ENCODE measurements around the gene OTUB1.

Gene OTUB1

DNA sequence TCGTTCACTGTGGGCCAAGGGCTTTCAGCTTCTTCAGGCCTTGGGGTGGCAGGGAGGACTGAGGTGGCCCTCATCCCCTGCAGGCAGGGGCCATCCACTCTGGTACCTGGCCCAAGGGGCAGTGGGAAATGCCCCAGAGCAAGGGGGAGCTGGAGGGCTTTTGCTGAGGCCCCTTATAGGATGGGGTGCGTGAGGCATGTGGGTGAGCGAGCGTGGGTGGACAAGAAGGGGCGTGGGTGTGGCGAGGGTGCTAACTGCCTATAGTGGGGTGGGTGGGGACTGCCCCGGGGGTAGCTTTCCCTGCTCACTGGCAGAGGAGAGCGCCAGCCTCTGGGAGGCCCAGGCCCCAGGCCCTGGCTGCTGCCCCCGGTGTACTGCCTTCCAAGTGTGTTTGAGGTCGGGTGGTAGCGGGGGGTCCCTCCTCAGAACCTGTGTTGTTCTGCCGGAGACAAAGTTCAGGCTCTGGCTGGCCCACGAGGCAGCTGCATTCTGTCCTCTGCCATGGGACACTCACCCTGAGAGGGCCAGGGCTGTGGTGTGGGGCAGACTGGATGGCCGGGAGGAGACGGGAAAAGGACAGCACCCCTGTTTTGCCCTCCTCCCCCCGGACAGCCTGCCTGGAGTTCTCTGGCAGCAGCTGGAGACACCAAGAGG, 52.9 kb downstream of the OTUB1 start:
- no peak overlapping the region for H2BK15ac ChIP-seq (ENCODE audit: low read depth, poor library complexity, severe bottlenecking)
- no peak overlapping the region for H3K4me3 ChIP-seq (ENCODE audit: insufficient read depth in 1 of 2, low read depth in 1 of 2, low read length in 2 of 2)
- H4K8ac ChIP-seq (ENCODE audit: low read length): no peak overlapping the region
- H4K91ac ChIP-seq (ENCODE audit: low read length): no peak overlapping the region
- no peak overlapping the region for H3K27ac ChIP-seq (ENCODE audit: low read length, poor library complexity, severe bottlenecking)
- no peak overlapping the region for H2BK5ac ChIP-seq (ENCODE audit: low read depth, low read length, poor library complexity, severe bottlenecking)
- peaks cover 31 to 61% of the 10 kb centered on the region in 2 experiments for H3K27me3 ChIP-seq (ENCODE audit: control insufficient read depth in 1 of 2, insufficient read depth in 1 of 2, low read length in 2 of 2)
- no peak overlapping the region for H2BK12ac ChIP-seq (ENCODE audit: low read length in 2 of 2)
- H3K4me1 ChIP-seq (ENCODE audit: control insufficient read depth, insufficient read depth, low read depth, low read length): peaks cover 18% of the 10 kb centered on the region
- H2AFZ ChIP-seq (ENCODE audit: low read depth, low read length): no peak overlapping the region
- H3K79me1 ChIP-seq (replicated peaks; ENCODE audit: low read length, poor library complexity, severe bottlenecking): no peaks in the 10 kb centered on the region
- no peak for DNase-seq
- no peak overlapping the region for H3K4me2 ChIP-seq (ENCODE audit: low read length, poor library complexity, severe bottlenecking)
- no peak overlapping the region for H3K4ac ChIP-seq (ENCODE audit: low read depth in 1 of 2, low read length in 2 of 2)
- H3K14ac ChIP-seq (ENCODE audit: low read length in 2 of 2): no peak overlapping the region
- H3K9ac ChIP-seq (ENCODE audit: low read length): no peak overlapping the region
- no peak overlapping the region for H2BK120ac ChIP-seq (ENCODE audit: low read depth, low read length)
- no peak overlapping the region for H3K18ac ChIP-seq (ENCODE audit: low read depth in 1 of 2, low read length in 2 of 2)
- no peaks in the 10 kb centered on the region for H3K36me3 ChIP-seq (ENCODE audit: control insufficient read depth in 1 of 2, insufficient read depth in 2 of 2, low read depth in 1 of 2, low read length in 2 of 2)
- 84% methylated on average over 16 of the region's 16 CpGs for WGBS
- H2AK5ac ChIP-seq (ENCODE audit: low read length, severe bottlenecking): no peak overlapping the region
- no peaks in the 10 kb centered on the region for H3K9me3 ChIP-seq (ENCODE audit: control insufficient read depth, low read length)
- no peak overlapping the region for H3K23ac ChIP-seq (ENCODE audit: low read length in 2 of 2)

DNA sequence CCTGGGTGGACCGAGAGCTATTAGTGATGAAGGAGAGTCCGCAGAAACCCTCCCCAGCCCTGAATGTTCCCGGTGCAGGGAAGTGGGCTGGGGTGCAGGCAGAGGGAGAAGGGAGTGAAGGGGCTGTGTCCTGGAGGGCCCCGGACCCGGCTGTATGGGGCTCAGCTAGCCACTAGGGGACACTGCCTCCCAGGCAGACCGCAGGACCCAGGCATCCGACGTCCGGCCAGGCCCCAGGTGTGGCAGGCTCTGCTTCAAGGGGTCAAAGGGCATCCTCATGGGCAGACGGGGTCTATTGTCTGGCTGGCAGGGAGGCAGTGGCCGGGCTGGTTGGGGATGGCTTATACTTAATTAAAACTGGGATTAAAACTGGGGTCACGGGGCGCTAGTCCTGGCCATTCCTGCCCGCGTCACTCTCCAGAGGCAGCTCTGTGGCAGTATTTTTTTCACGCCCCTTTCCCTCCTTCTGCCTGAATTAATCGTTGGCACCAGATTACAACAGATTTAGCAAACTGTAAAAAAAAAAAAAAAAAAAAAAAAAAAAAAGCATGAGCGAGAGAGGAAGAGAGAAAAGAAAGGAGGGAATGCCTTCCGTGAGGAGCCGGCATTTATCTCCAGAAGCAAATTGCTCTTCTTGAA, 54.6 kb downstream of the OTUB1 start:
- no peak overlapping the region for H2AFZ ChIP-seq (ENCODE audit: low read depth, low read length)
- H3K36me3 ChIP-seq (ENCODE audit: control insufficient read depth in 1 of 2, insufficient read depth in 2 of 2, low read depth in 1 of 2, low read length in 2 of 2): no peaks in the 10 kb centered on the region
- no peak overlapping the region for H4K8ac ChIP-seq (ENCODE audit: low read length)
- H3K27ac ChIP-seq (ENCODE audit: low read length, poor library complexity, severe bottlenecking): no peak overlapping the region
- no peak overlapping the region for H2AK5ac ChIP-seq (ENCODE audit: low read length, severe bottlenecking)
- no peak overlapping the region for H4K91ac ChIP-seq (ENCODE audit: low read length)
- H2BK120ac ChIP-seq (ENCODE audit: low read depth, low read length): no peak overlapping the region
- H3K27me3 ChIP-seq (ENCODE audit: control insufficient read depth in 1 of 2, insufficient read depth in 1 of 2, low read length in 2 of 2): peaks cover 23 to 52% of the 10 kb centered on the region in 2 experiments
- DNase-seq: no peak
- no peak overlapping the region for H3K18ac ChIP-seq (ENCODE audit: low read depth in 1 of 2, low read length in 2 of 2)
- H2BK15ac ChIP-seq (ENCODE audit: low read depth, poor library complexity, severe bottlenecking): no peak overlapping the region
- H3K4me1 ChIP-seq (ENCODE audit: control insufficient read depth, insufficient read depth, low read depth, low read length): peaks cover 14% of the 10 kb centered on the region
- no peak overlapping the region for H2BK12ac ChIP-seq (ENCODE audit: low read length in 2 of 2)
- no peak overlapping the region for H3K23ac ChIP-seq (ENCODE audit: low read length in 2 of 2)
- H3K79me1 ChIP-seq (replicated peaks; ENCODE audit: low read length, poor library complexity, severe bottlenecking): no peaks in the 10 kb centered on the region
- H3K4me2 ChIP-seq (ENCODE audit: low read length, poor library complexity, severe bottlenecking): no peak overlapping the region
- no peaks in the 10 kb centered on the region for H3K9me3 ChIP-seq (ENCODE audit: control insufficient read depth, low read length)
- H3K4me3 ChIP-seq (ENCODE audit: insufficient read depth in 1 of 2, low read depth in 1 of 2, low read length in 2 of 2): no peak overlapping the region
- H3K4ac ChIP-seq (ENCODE audit: low read depth in 1 of 2, low read length in 2 of 2): no peak overlapping the region
- 61% methylated on average over 15 of the region's 20 CpGs for WGBS
- no peak overlapping the region for H3K14ac ChIP-seq (ENCODE audit: low read length in 2 of 2)
- H2BK5ac ChIP-seq (ENCODE audit: low read depth, low read length, poor library complexity, severe bottlenecking): no peak overlapping the region
- H3K9ac ChIP-seq (ENCODE audit: low read length): no peak overlapping the region

DNA sequence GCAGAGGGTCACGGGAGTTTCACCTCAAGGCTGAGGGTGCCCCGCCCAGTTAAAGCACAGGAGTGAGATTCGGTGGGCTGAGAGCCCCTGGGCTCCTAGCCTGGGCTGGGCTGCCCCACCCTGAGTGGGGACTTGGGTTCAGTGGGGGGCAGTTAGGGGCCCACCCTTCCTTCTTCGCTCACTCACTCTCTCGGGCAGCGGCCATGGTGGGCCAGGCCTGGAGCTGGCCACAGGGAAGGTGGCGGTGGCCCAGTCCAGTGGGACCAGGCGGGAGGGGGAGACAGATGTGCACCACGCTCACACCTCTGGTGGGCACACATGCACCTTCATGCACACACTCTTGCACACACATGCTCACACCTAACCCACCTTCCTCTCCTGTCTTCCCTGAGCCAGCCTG, 55.6 kb downstream of the OTUB1 start:
- 92% methylated on average over 9 of the region's 9 CpGs for WGBS
- Histone ChIP-seq H2BK12ac (ENCODE audit: low read length in 2 of 2) (no peak overlapping the region), H3K18ac (ENCODE audit: low read depth in 1 of 2, low read length in 2 of 2) (no peak overlapping the region), H3K27ac (ENCODE audit: low read length, poor library complexity, severe bottlenecking) (no peak overlapping the region), H3K9me3 (ENCODE audit: control insufficient read depth, low read length) (no peaks in the 10 kb centered on the region), H3K27me3 (ENCODE audit: control insufficient read depth in 1 of 2, insufficient read depth in 1 of 2, low read length in 2 of 2) (peaks cover 23 to 50% of the 10 kb centered on the region in 2 experiments), H2BK15ac (ENCODE audit: low read depth, poor library complexity, severe bottlenecking) (no peak overlapping the region), H3K4ac (ENCODE audit: low read depth in 1 of 2, low read length in 2 of 2) (no peak overlapping the region), H3K4me1 (ENCODE audit: control insufficient read depth, insufficient read depth, low read depth, low read length) (peaks cover 5% of the 10 kb centered on the region), H3K36me3 (ENCODE audit: control insufficient read depth in 1 of 2, insufficient read depth in 2 of 2, low read depth in 1 of 2, low read length in 2 of 2) (no peaks in the 10 kb centered on the region), H2AK5ac (ENCODE audit: low read length, severe bottlenecking) (no peak overlapping the region), H4K8ac (ENCODE audit: low read length) (no peak overlapping the region), H4K91ac (ENCODE audit: low read length) (peak overlapping the region; percentile 3), H3K9ac (ENCODE audit: low read length) (no peak overlapping the region), H2BK5ac (ENCODE audit: low read depth, low read length, poor library complexity, severe bottlenecking) (no peak overlapping the region), H3K4me3 (ENCODE audit: insufficient read depth in 1 of 2, low read depth in 1 of 2, low read length in 2 of 2) (no peak overlapping the region), H2BK120ac (ENCODE audit: low read depth, low read length) (no peak overlapping the region), H3K14ac (ENCODE audit: low read length in 2 of 2) (no peak overlapping the region), H2AFZ (ENCODE audit: low read depth, low read length) (no peak overlapping the region), H3K4me2 (ENCODE audit: low read length, poor library complexity, severe bottlenecking) (no peak overlapping the region), H3K79me1 (replicated peaks; ENCODE audit: low read length, poor library complexity, severe bottlenecking) (no peaks in the 10 kb centered on the region), H3K23ac (ENCODE audit: low read length in 2 of 2) (no peak overlapping the region)
- no peak for DNase-seq

DNA sequence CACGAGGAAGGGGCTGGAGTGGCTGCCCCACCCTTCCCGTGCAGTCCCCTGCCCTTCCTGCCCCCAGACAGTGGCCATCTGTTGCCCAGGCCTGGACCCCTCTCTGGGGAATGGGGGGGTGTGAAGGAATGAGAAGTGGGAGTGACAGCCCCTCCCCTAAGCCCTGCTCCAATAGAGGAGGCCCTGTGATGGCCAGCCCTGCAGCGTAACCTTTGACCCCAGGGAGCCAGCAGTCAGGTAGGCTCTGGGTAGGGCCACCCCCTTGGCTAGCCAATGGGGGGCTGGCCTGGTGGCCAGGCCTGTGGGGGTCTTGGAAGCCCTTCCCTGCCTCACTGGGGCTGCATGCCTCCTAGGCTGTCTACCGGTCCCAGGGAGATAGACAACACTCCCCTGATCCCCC, 56.1 kb downstream of the OTUB1 start:
- H4K8ac ChIP-seq (ENCODE audit: low read length): no peak overlapping the region
- no peaks in the 10 kb centered on the region for H3K9me3 ChIP-seq (ENCODE audit: control insufficient read depth, low read length)
- H3K27ac ChIP-seq (ENCODE audit: low read length, poor library complexity, severe bottlenecking): no peak overlapping the region
- WGBS: 93% methylated on average over 2 of the region's 4 CpGs
- H3K9ac ChIP-seq (ENCODE audit: low read length): no peak overlapping the region
- no peaks in the 10 kb centered on the region for H3K36me3 ChIP-seq (ENCODE audit: control insufficient read depth in 1 of 2, insufficient read depth in 2 of 2, low read depth in 1 of 2, low read length in 2 of 2)
- peaks cover 20 to 46% of the 10 kb centered on the region in 2 experiments for H3K27me3 ChIP-seq (ENCODE audit: control insufficient read depth in 1 of 2, insufficient read depth in 1 of 2, low read length in 2 of 2)
- H3K23ac ChIP-seq (ENCODE audit: low read length in 2 of 2): no peak overlapping the region
- H3K14ac ChIP-seq (ENCODE audit: low read length in 2 of 2): no peak overlapping the region
- H4K91ac ChIP-seq (ENCODE audit: low read length): no peak overlapping the region
- H3K4ac ChIP-seq (ENCODE audit: low read depth in 1 of 2, low read length in 2 of 2): no peak overlapping the region
- no peak overlapping the region for H3K18ac ChIP-seq (ENCODE audit: low read depth in 1 of 2, low read length in 2 of 2)
- H3K4me3 ChIP-seq (ENCODE audit: insufficient read depth in 1 of 2, low read depth in 1 of 2, low read length in 2 of 2): no peak overlapping the region
- no peak overlapping the region for H2AK5ac ChIP-seq (ENCODE audit: low read length, severe bottlenecking)
- H3K4me2 ChIP-seq (ENCODE audit: low read length, poor library complexity, severe bottlenecking): no peak overlapping the region
- H2BK12ac ChIP-seq (ENCODE audit: low read length in 2 of 2): no peak overlapping the region
- no peaks in the 10 kb centered on the region for H3K79me1 ChIP-seq (replicated peaks; ENCODE audit: low read length, poor library complexity, severe bottlenecking)
- H2BK15ac ChIP-seq (ENCODE audit: low read depth, poor library complexity, severe bottlenecking): no peak overlapping the region
- no peak overlapping the region for H2BK5ac ChIP-seq (ENCODE audit: low read depth, low read length, poor library complexity, severe bottlenecking)
- no peak overlapping the region for H2AFZ ChIP-seq (ENCODE audit: low read depth, low read length)
- H2BK120ac ChIP-seq (ENCODE audit: low read depth, low read length): no peak overlapping the region
- no peak for DNase-seq
- H3K4me1 ChIP-seq (ENCODE audit: control insufficient read depth, insufficient read depth, low read depth, low read length): peaks cover 2% of the 10 kb centered on the region

All from mesenchymal stem cell (in vitro differentiated cells and primary cell).